CD4-positive, alpha-beta T cell (primary cell): ENCODE results near the gene FCHO2. TPM values are rescaled to one million over a fixed set of nuclear protein-coding genes. Genes with fewer than 3 reads are reported as not detected.

Source experiments
- ATAC-seq: fragments of 200-7000 bp; cut with Tn5 transposase; one replicate; pipeline ENCODE4 v1.10.0; 2022; ENCODE audit warnings: mild to moderate bottlenecking; ENCODE audit not compliant: poor library complexity
- CTCF ChIA-PET: fragments of 350-600 bp; sonication (Branson Sonifier 250); formaldehyde crosslinking; loops from one replicate; lab custom pipeline; 2021; ENCODE audit warnings: antibody characterized with exemption, inconsistent platforms; lab: Charles Lee
- POLR2A ChIA-PET: fragments of 350-600 bp; sonication (Branson Sonifier 250); formaldehyde crosslinking; loops from one replicate; lab custom pipeline; 2021; ENCODE audit warnings: antibody characterized with exemption, inconsistent platforms; lab: Charles Lee
- DNase-seq, 14 experiments: peaks; one replicate each; pipeline ENCODE4 v3.0.0-alpha.2; 2013 to 2020; ENCODE audit warnings: mixed read lengths in 2 of 14
- H3K27ac ChIP-seq, 2 donors: one replicate each; pipeline versions ENCODE4 v1.5.1 to v1.7.0; 2013; ENCODE audit warnings: low read length in 2 of 2, low read depth in 1 of 2, mild to moderate bottlenecking in 1 of 2
- H3K27me3 ChIP-seq, 2 experiments: 1 replicate in 1 of 2; 2 replicates in 1 of 2; pipeline versions ENCODE4 v1.6.1 to v1.7.0; 2013; ENCODE audit warnings: low read length in 2 of 2, control low read depth in 1 of 2, mild to moderate bottlenecking in 1 of 2, moderate library complexity in 1 of 2; ENCODE audit not compliant: insufficient read depth in 2 of 2, control insufficient read depth in 1 of 2
- H3K36me3 ChIP-seq: one replicate; pipeline ENCODE4 v1.6.1; 2013; ENCODE audit warnings: low read length, control low read depth; ENCODE audit not compliant: insufficient read depth
- H3K4me1 ChIP-seq: one replicate; pipeline ENCODE4 v1.6.1; 2013; ENCODE audit warnings: low read length, control low read depth; ENCODE audit not compliant: insufficient read depth
- H3K4me3 ChIP-seq: one replicate; pipeline ENCODE4 v1.5.1; 2013; ENCODE audit warnings: mild to moderate bottlenecking, low read length, moderate library complexity
- H3K9me3 ChIP-seq, 2 experiments: 1 replicate in 1 of 2; 2 replicates in 1 of 2; pipeline versions ENCODE4 v1.6.1 to v1.7.0; 2013; ENCODE audit warnings: low read length in 2 of 2, mild to moderate bottlenecking in 2 of 2, control low read depth in 1 of 2, moderate library complexity in 1 of 2; ENCODE audit not compliant: control insufficient read depth in 1 of 2, insufficient read depth in 1 of 2
- H3K27ac Mint-ChIP-seq: one replicate; pipeline ENCODE4 v1.8.0; 2020; ENCODE audit warnings: mixed read lengths
- H3K27me3 Mint-ChIP-seq: one replicate; pipeline ENCODE4 v1.8.0; 2021; ENCODE audit warnings: mixed read lengths
- H3K36me3 Mint-ChIP-seq: one replicate; pipeline ENCODE4 v1.8.0; 2021; ENCODE audit warnings: low read depth, mixed read lengths
- H3K4me1 Mint-ChIP-seq: one replicate; pipeline ENCODE4 v1.8.0; 2021; ENCODE audit warnings: low read depth, mixed read lengths
- H3K4me3 Mint-ChIP-seq: one replicate; pipeline ENCODE4 v1.8.0; 2020; ENCODE audit warnings: mild to moderate bottlenecking, mixed read lengths
- H3K9me3 Mint-ChIP-seq: one replicate; pipeline ENCODE4 v1.8.0; 2020; ENCODE audit warnings: mixed read lengths
- intact Hi-C, 2 experiments: fragments of 100-400 bp; cut with DNase I in 1 of 2; cut with micrococcal nuclease in 1 of 2; formaldehyde crosslinking; loops; one replicate each; pipeline versions ENCODE4 v1.15.1 to v1.9.0; 2023 to 2025; cut with DNase I, micrococcal nuclease
- total RNA-seq, 174 experiments: library from RNA in 2 of 174; stranded (reverse) in 2 of 174; gene quantifications; one replicate each; pipeline ENCODE4 v1.2.3 and lab custom pipeline; 2021 to 2026
- TF ChIP-seq, protein P1 (sequence below): fragments of 200-600 bp; IDR thresholded peaks from one replicate; pipeline ENCODE4 v1.8.0; 2022; ENCODE audit warnings: antibody characterized with exemption, mild to moderate bottlenecking

Gene FCHO2
- total RNA-seq, 2 experiments from 2014 or later: 2.0 to 2.6 TPM

DNA sequence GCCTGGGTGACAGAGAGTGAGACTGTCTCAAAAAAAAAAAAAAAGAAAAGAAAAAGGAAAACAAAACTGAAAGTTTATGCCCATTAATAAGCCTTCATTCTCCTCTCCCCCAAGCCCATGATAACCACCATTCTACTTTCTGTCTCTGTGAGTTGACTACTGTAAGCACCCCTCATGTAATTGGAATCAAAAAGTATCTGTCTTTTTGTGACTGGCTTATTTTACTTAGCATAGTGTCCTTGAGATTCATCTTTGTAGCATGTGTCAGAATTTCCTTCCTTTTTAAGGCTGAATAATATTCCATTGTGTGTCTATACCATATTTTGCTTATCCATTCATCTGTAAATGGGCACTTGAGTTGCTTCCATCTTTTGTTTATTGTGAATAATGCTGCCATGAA, 150.5 kb downstream of the FCHO2 start:
- H3K27ac Mint-ChIP-seq: no peak overlapping the region
- TF ChIP-seq, protein P1, sequence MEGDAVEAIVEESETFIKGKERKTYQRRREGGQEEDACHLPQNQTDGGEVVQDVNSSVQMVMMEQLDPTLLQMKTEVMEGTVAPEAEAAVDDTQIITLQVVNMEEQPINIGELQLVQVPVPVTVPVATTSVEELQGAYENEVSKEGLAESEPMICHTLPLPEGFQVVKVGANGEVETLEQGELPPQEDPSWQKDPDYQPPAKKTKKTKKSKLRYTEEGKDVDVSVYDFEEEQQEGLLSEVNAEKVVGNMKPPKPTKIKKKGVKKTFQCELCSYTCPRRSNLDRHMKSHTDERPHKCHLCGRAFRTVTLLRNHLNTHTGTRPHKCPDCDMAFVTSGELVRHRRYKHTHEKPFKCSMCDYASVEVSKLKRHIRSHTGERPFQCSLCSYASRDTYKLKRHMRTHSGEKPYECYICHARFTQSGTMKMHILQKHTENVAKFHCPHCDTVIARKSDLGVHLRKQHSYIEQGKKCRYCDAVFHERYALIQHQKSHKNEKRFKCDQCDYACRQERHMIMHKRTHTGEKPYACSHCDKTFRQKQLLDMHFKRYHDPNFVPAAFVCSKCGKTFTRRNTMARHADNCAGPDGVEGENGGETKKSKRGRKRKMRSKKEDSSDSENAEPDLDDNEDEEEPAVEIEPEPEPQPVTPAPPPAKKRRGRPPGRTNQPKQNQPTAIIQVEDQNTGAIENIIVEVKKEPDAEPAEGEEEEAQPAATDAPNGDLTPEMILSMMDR: no peak
- no peak overlapping the region for H3K4me3 Mint-ChIP-seq
- H3K27me3 Mint-ChIP-seq: peaks cover 45% of the 10 kb centered on the region
- Histone ChIP-seq H3K4me3 (no peak overlapping the region), H3K36me3 (no peaks in the 10 kb centered on the region), H3K27me3 (peaks cover 0 to 13% of the 10 kb centered on the region in 2 experiments), H3K4me1 (no peaks in the 10 kb centered on the region), H3K9me3 (no peaks in the 10 kb centered on the region), H3K27ac (no peak overlapping the region)
- H3K36me3 Mint-ChIP-seq: no peaks in the 10 kb centered on the region
- ChIA-PET CTCF (no interaction called here), POLR2A (no interaction called here)
- intact Hi-C loops: no loop called here
- no peak for ATAC-seq
- H3K9me3 Mint-ChIP-seq: peaks cover 3% of the 10 kb centered on the region
- DNase-seq: no peak
- H3K4me1 Mint-ChIP-seq: no peaks in the 10 kb centered on the region

DNA sequence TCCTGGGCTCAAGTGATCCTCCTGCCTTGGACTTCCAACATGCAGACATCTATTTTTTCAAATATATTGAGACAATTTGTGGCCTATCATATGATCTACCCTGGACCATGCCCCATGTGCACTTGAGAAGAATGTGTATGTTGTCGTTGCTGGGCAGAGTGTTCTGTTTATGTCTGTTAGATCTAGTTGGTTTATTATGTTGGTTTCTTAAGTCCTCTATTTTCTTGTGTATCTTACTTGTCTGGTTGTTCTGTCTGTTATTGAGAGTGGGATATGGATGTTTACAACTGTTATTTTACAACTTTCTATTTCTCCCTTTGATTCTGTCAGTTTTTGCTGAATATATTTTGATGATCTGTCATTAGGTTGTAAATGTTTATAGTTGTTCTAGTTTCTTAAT, 154.3 kb downstream of the FCHO2 start:
- Mint-ChIP-seq H3K4me1 (no peaks in the 10 kb centered on the region), H3K36me3 (no peaks in the 10 kb centered on the region), H3K27ac (no peak overlapping the region), H3K9me3 (peaks cover 3% of the 10 kb centered on the region), H3K27me3 (peaks cover 62% of the 10 kb centered on the region), H3K4me3 (no peak overlapping the region)
- H3K36me3 ChIP-seq: no peaks in the 10 kb centered on the region
- H3K4me1 ChIP-seq: no peaks in the 10 kb centered on the region
- TF ChIP-seq, protein P1: no peak
- no peak overlapping the region for H3K27ac ChIP-seq
- ChIA-PET POLR2A (no interaction called here), CTCF (no interaction called here)
- DNase-seq (no peak), ATAC-seq (no peak)
- intact Hi-C loops: no loop called here
- peaks cover 11 to 29% of the 10 kb centered on the region in 2 experiments for H3K27me3 ChIP-seq
- H3K9me3 ChIP-seq: no peaks in the 10 kb centered on the region
- no peak overlapping the region for H3K4me3 ChIP-seq

DNA sequence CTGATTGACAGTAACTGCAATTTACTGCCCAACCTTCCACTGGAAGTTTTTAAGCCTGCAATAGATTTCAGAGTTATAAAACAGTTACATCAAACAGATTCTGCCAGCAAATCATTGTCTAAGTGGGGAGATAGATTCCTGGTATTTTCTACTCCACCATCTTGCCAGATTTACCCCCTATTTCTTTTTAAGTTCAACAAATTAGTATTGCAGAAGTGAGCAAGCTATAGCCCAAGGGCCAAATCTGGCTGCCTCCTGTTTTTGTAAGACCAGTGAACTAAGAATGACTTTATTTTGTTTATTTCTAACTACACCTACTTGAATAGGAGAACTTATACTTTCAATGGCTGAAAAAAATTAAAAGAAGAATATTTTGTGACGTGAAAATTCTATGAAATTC, 155.7 kb downstream of the FCHO2 start:
- CTCF ChIA-PET: interaction anchor here (0.8 kb wide), 1 partner anchor 15 kb away, joined by 3 read pairs; no protein-coding TSS in a partner anchor
- Mint-ChIP-seq H3K9me3 (peaks cover 3% of the 10 kb centered on the region), H3K27ac (no peak overlapping the region), H3K27me3 (peaks cover 66% of the 10 kb centered on the region), H3K36me3 (no peaks in the 10 kb centered on the region), H3K4me3 (no peak overlapping the region), H3K4me1 (no peaks in the 10 kb centered on the region)
- ATAC-seq (no peak), DNase-seq (no peak)
- POLR2A ChIA-PET: no interaction called here
- Histone ChIP-seq H3K4me1 (no peaks in the 10 kb centered on the region), H3K9me3 (no peaks in the 10 kb centered on the region), H3K4me3 (no peak overlapping the region), H3K36me3 (no peaks in the 10 kb centered on the region), H3K27me3 (peaks cover 15 to 29% of the 10 kb centered on the region in 2 experiments), H3K27ac (no peak overlapping the region)
- TF ChIP-seq, protein P1: no peak
- intact Hi-C loops: no loop called here
